GM19372 (cell line): ENCODE measurements around the gene MAGEA8.
"Not testable (repeated sequence)": the region's sequence is repeated elsewhere in the genome, so short reads cannot be mapped to it uniquely, and the experiment has no call there.

Source experiments
- ATAC-seq: cut with Tn5 transposase; IDR thresholded peaks from one replicate; pipeline ENCODE4 v1.9.1; 2021; ENCODE audit warnings: mild to moderate bottlenecking, low read depth, moderate library complexity; ENCODE audit not compliant: unreplicated experiment

The MAGEA8 gene, protein sequence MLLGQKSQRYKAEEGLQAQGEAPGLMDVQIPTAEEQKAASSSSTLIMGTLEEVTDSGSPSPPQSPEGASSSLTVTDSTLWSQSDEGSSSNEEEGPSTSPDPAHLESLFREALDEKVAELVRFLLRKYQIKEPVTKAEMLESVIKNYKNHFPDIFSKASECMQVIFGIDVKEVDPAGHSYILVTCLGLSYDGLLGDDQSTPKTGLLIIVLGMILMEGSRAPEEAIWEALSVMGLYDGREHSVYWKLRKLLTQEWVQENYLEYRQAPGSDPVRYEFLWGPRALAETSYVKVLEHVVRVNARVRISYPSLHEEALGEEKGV

DNA sequence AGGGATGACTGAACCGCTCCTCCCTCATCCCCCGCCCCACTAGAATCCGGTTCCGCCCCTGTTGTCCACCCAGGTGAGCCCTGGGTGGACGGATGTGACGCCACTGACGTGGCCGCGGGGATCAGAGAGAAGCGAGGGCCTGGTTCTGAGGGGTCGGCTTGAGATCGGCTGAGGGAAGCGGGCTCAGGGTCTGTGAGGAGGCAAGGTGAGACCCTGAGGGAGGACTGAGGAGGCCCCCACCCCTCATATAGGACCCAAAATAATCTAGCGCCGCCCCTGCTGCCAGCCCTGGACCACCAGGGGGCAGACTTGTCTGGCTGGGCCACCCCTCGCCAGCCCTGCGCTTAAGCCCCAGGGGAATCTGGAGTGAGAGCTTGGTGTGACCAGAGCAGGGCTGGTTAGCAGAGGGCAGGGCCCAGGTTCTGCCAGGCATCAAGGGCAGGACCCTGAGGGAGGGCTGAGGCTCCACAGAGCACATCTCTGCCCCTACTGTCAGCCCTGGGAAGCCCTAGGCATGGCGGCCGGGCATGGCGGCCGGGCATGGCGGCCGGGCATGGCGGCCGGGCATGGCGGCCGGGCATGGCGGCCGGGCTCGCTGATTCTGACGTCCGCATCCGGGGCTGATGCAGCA is at the start of gene MAGEA8:
TSS of gene MAGEA8 (plus strand) at position 103 of the 631 bp plus-strand sequence. CDS start 3,090 bp downstream, outside the sequence.
- no peak for ATAC-seq

DNA sequence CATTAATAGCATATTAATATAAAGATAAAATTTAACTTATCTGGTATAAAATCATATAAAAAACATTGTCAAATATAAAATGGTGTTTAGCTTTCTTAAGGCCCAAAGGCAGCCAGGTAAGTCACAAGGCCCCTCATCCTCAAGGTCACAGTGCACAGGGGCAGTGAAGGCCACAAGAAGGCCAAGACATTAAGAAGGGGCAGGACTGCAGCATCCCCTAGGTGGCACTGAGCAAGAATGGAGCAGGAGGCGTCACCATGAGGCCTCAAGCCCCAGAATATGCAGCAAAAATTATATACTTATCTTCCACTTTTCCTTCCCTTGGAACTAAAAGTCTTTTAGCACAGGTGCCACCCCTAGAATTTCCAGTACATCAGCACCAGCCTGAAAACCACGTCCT is 49.5 kb upstream of the MAGEA8 start:
- no peak for ATAC-seq

DNA sequence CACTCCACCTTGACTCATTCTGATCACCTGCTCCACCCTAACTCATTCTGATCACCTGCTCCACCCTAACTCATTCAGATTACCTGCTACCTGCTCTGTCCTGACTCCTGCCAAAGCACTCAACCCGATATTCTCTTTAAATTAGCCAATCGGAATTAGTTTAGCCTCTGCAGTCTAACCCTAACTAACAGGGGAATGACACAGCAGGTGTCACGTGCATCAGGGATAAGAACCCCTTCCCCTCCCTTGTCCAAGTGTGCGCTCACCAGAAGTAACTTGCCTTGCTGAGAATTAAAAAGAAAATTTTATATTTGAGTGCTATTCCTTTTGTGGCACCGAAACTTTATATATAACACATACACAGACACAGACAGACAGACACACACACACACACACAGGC is 44.3 kb upstream of the MAGEA8 start:
- not testable (repeated sequence) for ATAC-seq

DNA sequence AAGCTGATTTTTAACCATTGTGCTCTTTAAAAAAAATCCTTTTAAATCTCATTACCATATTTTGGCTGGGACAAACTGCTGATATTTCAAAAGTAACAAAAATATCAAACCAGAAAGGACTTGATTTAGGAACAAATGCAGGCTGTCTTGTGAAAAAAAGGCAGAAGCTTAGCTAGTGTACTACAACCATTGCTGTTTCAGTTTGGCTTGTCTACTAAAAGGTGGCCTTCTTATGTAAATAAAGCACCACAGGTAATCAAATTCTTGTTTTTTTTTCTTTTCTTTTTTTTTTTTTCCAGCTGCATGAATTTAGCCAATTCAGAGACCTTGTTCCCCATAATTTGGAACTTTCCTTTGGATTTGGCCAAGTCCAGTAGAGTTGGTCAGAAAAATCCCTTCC is 43.8 kb upstream of the MAGEA8 start:
- ATAC-seq = no peak

- no peak for ATAC-seq
Observed at GRCh38 chrX:149837639-149838038, 43.3 kb upstream of the MAGEA8 start.

- no peak for ATAC-seq
Observed at GRCh38 chrX:149841929-149842328, 39.1 kb upstream of the MAGEA8 start.

DNA sequence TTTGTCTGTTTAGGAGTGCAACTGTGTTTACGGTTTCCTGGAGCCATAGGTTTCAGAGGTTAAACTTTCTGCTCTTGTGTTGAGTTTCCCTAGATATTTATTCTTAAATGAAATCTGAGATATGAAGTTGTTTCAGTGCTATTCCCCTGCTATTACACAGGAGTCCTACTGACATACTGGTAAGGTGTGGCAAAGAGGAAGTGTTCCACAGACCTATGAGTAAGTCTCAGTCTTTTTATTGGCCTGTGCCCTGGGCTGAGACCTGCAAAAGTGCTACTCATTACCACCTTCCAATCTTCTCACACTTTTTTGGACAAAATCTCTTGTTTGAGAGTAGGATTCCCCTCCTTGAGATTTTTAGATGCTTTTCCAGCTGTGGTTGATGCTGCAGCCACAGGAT is 35.6 kb upstream of the MAGEA8 start:
- ATAC-seq = no peak

DNA sequence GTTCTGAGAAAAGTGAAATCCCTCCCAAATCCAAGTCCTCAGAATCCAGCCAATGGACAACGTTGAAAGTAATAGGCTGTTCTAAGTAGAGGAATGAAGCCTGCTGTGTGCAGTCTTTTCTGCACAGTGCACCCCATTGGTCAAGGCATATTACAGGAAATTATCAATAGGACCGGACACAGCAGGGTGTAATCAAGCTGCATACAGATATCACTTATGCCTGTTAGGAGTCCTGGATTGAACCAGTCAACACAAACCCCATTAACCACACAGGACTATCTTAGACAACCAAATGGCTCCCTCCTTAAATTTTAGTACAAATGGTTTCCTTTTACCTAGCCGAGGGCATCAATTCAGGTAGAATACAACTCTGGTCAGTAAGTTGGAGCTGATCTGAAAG is 34.2 kb upstream of the MAGEA8 start:
- no peak for ATAC-seq

GRCh38 chrX:149848855-149849254 is 32.1 kb upstream of the MAGEA8 start:
- no peak for ATAC-seq

GRCh38 chrX:149849787-149850186 is 31.2 kb upstream of the MAGEA8 start:
- no peak for ATAC-seq

- ATAC-seq = no peak
Observed at GRCh38 chrX:149851864-149852263, 29.1 kb upstream of the MAGEA8 start.

GRCh38 chrX:149853925-149854324 is 27.1 kb upstream of the MAGEA8 start:
- ATAC-seq = no peak

GRCh38 chrX:149858592-149858991 is 22.4 kb upstream of the MAGEA8 start:
- ATAC-seq = no peak

GRCh38 chrX:149860445-149860844 is 20.5 kb upstream of the MAGEA8 start:
- ATAC-seq = no peak

DNA sequence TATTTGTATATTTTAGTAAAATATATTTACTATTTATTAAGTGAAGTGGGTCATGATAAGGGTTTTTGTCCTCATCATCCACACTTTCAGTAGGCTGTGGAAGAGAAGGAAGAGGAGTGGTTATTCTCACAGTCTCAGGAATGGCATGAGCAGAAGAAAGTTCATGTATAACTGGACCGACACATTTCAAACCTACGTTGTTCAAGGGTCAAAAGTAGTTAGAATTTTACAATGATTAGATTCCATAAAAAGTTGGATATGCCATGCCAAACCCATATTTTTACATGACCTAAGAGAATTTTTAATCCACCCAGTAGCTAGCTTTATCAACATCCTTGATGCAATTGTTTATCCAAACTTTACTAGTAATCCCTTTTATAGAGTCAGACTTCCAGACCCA is 15.6 kb upstream of the MAGEA8 start:
- no peak for ATAC-seq

DNA sequence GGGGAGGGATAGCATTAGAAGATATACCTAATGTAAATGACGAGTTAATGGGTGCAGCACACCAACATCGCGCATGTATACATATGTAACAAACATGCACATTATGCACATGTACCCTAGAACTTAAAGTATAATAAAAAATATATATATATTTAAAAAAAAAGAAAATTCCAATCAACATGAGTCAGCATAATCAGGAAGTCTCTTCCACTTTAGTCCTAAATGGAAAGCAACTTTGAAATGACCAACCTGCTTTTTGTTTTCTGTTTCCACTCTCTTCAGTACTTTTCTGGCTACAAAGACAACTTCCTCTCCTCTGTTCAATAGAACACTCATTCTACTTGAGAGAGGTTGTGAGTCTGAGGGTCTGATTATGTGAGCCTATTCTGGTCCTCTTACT is 13.5 kb upstream of the MAGEA8 start:
- no peak for ATAC-seq

GRCh38 chrX:149870840-149871239 is 10.1 kb upstream of the MAGEA8 start:
- ATAC-seq = no peak

- ATAC-seq = no peak
Observed at GRCh38 chrX:149871433-149871832, 9.6 kb upstream of the MAGEA8 start.

GRCh38 chrX:149871940-149872339 is 9.0 kb upstream of the MAGEA8 start:
- ATAC-seq = no peak

DNA sequence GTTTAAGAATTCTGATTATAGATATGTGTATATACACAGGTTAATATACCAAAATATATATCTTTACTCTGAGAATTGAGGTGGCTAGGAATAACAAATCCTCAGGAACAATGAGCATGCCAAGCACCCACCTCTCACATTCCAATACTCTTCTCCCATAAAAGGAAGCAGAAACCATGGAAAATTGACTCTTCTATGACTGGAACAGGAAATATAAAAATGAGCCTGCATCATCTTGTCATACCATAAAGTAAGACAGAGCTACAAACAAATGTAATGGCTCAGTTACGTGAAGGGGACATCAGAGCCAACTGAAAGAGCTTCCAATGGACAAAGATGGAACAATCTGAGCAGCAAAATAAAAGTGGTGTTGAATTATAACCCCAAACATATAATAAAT is 3.8 kb upstream of the MAGEA8 start:
- no peak for ATAC-seq

DNA sequence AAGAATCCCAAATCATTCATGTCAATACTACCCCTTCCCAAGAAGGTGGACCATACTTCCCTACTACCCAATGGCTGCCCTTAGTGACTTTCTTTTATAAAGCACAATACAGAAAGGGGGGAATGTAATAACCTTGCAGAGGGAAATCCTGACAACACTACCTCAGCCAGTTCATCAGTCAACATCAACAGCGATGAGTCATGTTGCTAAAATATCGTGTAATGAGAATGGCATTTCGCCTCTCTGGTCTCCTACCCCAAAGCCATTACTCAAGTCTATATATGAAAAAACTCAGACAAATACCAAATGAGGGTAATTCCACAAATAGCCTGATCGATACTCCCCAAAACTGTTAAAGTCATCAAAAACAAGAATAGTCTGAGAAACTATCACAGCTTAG is 3.3 kb upstream of the MAGEA8 start:
- ATAC-seq = no peak

DNA sequence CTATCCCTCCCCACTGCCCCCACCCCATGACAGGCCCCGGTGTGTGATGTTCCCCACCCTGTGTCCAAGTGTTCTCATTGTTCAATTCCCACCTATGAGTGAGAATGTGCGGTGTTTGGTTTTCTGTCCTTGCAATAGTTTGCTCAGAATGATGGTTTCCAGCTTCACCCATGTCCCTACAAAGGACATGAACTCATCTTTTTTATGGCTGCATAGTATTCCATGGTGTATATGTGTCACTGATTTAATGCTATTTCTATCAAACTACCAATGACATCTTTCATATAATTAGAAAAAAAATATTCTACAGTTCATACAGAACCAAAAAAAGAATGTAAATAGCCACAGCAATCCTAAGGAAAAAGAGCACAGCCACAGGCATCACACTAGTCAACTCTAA is 9.8 kb downstream of the MAGEA8 start:
- ATAC-seq = not testable (repeated sequence)
